Tibial nerve (tissue), 4 donors: ENCODE data around the gene DOCK9.

ENCODE experiments used
- EP300 ChIP-seq, 2 donors: sonication (generic); formaldehyde crosslinking; IDR thresholded peaks; one replicate each; pipeline ENCODE4 v1.6.1; 2017; ENCODE audit warnings: antibody characterized with exemption in 2 of 2, mild to moderate bottlenecking in 1 of 2
- POLR2A ChIP-seq, 2 donors: fragments of 450-650 bp; IDR thresholded peaks; one replicate each; pipeline ENCODE4 v1.6.1; 2017; ENCODE audit warnings: antibody characterized with exemption in 2 of 2, mild to moderate bottlenecking in 2 of 2, moderate library complexity in 2 of 2
- TF ChIP-seq, protein P1 (sequence below), 5 experiments: fragments of 200-600 bp in 3 of 5; fragments of 450-650 bp in 2 of 5; sonication (generic) in 3 of 5; IDR thresholded peaks; one replicate each; pipeline ENCODE4 v1.5.1; 2016 to 2019; ENCODE audit warnings: antibody characterized with exemption in 5 of 5, mild to moderate bottlenecking in 3 of 5, moderate library complexity in 2 of 5

DNA sequence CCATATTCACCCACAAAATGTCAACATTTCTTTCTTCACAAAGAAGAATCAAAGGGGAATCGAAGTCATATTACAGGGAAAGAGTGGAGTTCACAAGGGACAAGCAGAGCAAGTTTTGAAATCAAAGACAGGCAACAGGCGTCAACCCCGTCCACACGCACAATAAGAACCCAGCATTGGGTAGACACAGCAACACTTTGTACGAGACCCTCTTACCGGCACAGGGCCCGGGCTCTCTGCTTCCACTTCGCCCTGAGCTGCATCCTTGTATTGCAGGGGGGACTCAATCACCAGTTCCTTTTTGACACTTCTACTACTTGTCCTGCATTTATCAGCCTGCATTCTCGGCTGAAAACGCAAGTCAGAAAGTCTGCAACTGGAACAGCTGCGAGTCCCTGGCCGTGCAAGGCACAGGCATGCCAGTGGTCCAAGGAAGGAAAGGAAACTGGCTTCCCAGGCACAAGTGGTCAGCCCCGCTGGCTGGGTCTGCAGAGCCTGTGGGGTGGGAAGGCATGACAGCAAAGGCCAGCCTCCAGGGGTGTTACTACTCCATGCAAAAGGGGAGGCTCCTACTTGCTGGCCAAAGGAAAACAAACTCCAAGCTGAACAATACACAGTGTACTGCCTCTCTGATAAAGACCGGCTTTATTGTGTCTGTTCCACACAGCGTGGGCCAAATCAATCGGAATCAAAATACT, at the start of gene DOCK9:
- peak in 1 of 2 donors; percentile 87 for TF ChIP-seq EP300 (IDR thresholded peaks at IDR 0.05)
- TF ChIP-seq POLR2A (IDR thresholded peaks at IDR 0.05), result peak in 1 of 2 donors; percentile 62
- TF ChIP-seq, protein P1, sequence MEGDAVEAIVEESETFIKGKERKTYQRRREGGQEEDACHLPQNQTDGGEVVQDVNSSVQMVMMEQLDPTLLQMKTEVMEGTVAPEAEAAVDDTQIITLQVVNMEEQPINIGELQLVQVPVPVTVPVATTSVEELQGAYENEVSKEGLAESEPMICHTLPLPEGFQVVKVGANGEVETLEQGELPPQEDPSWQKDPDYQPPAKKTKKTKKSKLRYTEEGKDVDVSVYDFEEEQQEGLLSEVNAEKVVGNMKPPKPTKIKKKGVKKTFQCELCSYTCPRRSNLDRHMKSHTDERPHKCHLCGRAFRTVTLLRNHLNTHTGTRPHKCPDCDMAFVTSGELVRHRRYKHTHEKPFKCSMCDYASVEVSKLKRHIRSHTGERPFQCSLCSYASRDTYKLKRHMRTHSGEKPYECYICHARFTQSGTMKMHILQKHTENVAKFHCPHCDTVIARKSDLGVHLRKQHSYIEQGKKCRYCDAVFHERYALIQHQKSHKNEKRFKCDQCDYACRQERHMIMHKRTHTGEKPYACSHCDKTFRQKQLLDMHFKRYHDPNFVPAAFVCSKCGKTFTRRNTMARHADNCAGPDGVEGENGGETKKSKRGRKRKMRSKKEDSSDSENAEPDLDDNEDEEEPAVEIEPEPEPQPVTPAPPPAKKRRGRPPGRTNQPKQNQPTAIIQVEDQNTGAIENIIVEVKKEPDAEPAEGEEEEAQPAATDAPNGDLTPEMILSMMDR (IDR thresholded peaks at IDR 0.05), result no peak
